ENCODE measurements around the gene BNIP2.
A peak's percentile ranks its signal among the peaks of the same experiment; 100 is the strongest.
"Not testable (repeated sequence)": the region's sequence is repeated elsewhere in the genome, so short reads cannot be mapped to it uniquely, and the experiment has no call there.

Gene BNIP2

DNA sequence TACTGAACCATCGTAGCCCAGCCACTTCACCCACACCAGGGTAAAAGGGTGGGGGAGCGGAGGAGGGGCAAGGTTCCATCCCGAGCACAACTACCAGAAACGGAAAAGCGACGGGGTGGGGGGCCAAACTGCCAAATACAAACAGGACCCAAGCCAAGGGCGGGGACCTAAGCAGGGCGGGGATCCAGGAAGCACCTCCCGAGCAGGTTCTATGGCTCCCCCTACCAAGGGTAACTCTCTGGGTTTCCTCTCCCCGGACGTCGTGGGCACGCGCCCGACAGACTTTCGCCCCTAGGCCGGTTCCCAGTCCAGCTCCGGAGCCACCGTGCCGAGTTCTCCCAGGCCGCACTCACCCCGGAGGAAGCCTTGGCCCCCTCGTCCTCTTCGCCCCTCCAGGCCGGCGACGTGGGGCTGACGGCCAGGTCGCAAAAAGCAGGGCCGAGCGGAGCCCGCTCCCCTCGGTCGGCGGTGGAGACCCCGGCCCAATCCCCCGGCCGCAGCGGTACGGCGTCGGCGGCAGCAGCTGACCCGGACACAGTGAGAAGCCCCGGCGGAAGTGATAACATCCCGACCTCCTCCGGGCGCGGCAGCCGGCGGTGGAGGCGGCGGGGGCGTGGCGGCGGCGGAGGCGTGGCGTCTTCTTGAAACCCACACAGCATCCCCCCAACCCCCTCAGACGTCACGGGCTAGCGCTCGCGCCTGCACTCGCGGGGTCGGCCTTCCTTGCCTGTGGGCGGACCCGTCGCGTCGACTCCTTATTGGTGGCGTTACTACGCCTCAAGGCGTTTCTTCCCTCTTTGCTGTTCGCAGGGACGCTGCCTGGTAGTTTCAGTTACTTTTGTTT is at the start of gene BNIP2:
Gene BNIP2, minus strand, starts transcription at position 539 of the 844 bp plus-strand sequence. CDS start 6,863 bp downstream, outside the sequence.
- DNase-seq (ENCODE audit: low read depth): peak; percentile 100

GRCh38 chr15:59738676-59739075 is 49.6 kb upstream of the BNIP2 start:
- DNase-seq (ENCODE audit: low read depth): no peak

DNA sequence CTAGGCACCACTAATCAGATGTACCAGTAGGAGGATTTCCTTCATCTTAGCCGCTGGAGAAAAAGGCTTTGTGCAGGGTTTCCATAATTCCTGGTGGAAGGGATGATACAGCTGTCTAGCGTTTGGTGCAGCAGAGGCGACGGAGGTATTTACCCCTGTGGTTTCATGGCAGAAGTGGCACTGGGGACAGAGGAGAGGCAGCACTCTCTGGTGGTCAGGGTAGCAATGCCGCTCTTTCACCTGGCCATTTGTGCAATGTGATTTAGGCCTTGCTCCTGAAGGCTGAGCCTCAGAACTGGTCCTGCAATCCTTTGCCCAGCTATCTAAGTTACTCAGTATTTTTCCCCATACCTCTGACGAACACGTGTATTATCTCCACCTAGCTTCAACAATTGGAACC is 47.1 kb upstream of the BNIP2 start:
- DNase-seq (ENCODE audit: low read depth): no peak

DNA sequence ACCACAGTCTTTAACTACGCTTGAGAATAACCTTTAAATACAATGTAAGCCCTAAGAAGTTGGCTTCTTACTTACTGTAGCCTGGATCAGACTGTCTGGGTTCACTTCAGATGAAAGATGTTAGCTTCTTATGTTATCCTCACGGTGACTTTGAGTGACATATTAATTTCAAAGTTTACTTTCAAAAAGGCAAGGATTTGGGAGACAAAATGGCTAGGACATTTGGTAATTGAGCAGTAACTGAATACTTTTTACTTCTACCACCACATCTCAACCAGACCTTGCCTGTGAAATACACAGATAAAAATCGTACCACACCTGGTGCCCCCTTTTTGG is 36.0 kb upstream of the BNIP2 start:
- no peak for DNase-seq (ENCODE audit: low read depth)

GRCh38 chr15:59723687-59724346 is 34.7 kb upstream of the BNIP2 start:
- DNase-seq (ENCODE audit: low read depth): no peak

- no peak for DNase-seq (ENCODE audit: low read depth)
These were observed 33.4 kb upstream of the BNIP2 start for GRCh38 chr15:59722476-59722875.

DNA sequence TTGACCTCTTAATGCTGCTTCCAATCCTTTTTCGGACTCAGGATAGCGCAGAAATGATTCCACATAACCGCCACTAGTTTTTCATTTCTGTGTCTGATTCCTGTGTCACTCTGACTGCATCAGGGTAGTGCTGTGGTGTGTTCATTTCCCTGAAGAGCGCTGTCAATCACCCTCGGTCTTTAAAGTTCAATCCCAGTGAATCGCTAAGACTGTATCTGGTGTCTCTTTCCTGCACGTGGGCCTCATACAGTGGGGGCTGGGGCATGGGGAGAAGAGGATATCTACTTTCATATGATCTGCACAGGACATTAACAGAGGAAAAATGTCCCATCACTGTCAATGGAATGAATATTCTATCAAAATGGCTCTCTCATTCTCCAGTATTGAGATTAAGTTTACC is 32.9 kb upstream of the BNIP2 start:
- no peak for DNase-seq (ENCODE audit: low read depth)

GRCh38 chr15:59721411-59721810 is 32.3 kb upstream of the BNIP2 start:
- DNase-seq (ENCODE audit: low read depth): no peak

DNA sequence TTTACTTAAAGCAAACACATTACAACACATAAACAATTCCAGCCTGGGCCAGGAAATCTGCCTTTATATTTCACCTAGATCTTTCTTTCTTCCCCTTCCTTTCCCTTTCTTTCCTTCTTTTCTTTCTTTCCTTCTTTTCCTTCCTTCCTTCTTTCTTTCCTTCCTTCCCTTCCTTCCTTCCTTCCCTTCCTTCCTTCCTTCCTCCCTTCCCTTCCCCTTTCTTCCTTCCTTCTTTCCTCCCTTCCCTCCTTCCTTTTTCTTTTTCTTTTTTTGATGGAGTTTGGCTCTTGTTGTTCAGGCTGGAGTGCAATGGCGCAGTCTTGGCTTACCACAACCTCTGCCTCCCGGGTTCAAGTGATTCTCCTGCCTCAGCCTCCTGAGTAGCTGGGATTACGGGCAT is 24.1 kb upstream of the BNIP2 start:
- no peak for DNase-seq (ENCODE audit: low read depth)

DNA sequence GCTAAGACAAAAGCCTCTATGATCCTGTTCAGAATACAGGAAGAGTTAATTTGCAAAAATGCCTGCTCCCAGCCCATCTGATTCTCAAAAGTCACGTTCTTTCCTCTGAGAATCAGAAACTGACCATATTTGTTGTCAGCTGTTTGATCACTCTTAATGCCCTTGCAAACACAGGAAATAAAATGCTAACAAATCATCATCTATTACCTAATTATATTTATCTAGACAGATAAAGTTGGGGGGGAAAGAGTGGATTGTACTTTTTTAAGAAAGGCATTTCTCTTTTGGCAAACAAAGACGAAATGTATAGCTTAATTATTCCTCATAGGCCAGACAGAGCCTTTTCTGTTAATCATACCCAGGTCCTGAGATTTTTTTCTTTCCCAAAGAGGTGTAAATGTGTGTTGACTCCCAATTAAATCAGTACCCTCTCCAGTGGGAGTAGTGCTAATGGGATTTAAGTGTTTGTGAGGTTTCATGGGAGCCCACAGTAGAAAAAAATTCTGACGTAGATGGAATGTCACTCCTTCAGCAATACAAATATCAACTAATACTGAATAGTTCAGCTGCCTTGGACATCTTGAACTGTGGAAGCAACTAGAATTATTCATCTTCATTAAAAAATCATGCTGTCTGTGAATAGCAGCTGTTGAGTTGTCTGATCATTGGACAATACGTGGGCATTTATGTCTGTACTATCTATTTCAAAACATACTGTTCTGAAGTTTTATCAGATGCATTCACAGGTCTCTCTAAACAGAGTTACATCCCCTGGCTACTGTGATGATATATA is 22.5 kb upstream of the BNIP2 start:
- no peak for DNase-seq (ENCODE audit: low read depth)

- no peak for DNase-seq (ENCODE audit: low read depth)
These were observed 18.5 kb upstream of the BNIP2 start for GRCh38 chr15:59707619-59708018.

GRCh38 chr15:59703979-59704796 is 15.1 kb upstream of the BNIP2 start:
- DNase-seq (ENCODE audit: low read depth): no peak

GRCh38 chr15:59702351-59702750 is 13.2 kb upstream of the BNIP2 start:
- DNase-seq (ENCODE audit: low read depth): no peak

DNA sequence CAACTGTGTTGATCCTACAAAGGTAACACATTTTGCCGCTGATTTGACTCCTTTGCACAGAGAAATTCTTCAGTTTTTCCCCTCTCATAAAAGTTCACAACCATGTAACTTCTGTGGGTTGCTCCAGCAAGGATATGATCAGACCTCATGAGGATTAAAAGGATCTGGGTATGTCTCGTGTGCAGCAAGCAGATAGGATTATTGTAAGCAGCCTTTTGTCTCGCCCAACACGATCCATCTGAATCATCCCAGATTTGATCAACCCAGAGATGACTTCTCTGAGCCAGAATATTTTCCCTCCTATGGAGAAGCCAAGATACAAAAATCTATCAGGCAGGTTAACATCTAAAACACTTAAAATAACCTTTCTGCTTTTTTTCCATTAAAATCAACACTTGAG is 12.8 kb upstream of the BNIP2 start:
- DNase-seq (ENCODE audit: low read depth): no peak

DNA sequence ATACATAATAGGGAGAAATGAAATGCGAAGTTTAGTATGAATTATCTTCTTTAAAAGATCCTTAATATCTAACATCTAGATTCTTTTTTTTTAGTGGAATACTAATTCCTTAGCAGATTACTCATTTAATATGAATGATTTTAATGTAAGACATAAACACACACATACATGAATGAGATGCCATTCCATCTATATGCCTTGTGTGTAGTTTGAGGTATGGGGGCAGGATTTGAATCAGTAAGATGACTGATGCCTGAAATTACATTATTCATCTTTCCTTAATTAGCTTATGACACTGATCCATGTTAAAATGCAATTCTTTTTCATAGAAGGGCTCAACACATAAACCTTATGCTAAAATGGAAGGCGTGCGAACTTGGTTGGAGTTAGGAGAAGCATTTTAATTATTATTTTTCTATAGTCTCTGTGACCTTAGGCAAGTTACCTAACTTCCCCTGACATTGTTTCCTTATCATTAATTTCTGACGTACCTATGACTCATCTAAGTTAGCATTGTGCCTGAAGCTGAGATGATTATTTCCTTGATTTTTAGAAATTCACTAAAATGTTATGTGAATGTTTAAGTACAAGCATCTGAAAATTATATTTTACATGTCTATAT is 10.8 kb upstream of the BNIP2 start:
- no peak for DNase-seq (ENCODE audit: low read depth)

GRCh38 chr15:59698065-59698464 is 8.9 kb upstream of the BNIP2 start:
- DNase-seq (ENCODE audit: low read depth): not testable (repeated sequence)

DNA sequence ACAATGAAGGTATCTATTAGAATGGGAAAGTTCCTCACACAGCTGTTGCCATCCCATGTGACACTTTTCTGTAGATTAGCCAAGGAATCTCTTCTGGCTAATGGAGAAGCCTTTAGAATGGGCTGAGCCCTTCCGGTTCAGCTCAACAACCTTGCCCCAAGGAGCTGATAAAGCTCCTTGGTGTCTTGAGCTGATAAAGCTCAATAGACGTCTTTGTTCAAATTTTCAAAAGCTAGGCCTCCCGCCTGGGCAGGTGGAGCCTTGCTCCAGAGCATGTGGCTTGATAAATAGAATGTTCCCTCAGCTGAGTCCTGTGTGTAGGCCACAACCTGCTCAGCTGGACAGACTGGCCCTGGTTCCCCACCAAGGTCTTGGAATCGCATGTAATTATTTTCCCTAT is 7.2 kb upstream of the BNIP2 start:
- no peak for DNase-seq (ENCODE audit: low read depth)

DNA sequence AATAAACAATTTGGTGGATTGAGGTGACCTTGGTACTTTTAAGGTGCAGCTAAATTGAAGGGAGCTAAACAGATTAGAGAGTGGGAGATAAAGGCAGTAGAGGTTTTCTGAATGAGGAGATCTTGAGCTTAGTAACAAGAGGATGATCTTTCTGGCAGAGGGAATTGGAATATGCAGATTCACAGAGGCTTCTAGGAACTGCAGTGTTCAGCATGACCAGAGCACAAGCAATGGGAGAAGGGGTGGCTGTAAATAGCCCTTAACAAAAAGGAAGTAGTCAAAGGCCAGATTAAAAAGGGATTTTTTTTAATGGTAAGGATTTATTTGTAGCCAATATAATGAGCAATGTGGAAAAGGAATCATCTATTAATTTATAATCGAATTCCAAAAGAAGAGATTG is 5.7 kb upstream of the BNIP2 start:
- no peak for DNase-seq (ENCODE audit: low read depth)

DNA sequence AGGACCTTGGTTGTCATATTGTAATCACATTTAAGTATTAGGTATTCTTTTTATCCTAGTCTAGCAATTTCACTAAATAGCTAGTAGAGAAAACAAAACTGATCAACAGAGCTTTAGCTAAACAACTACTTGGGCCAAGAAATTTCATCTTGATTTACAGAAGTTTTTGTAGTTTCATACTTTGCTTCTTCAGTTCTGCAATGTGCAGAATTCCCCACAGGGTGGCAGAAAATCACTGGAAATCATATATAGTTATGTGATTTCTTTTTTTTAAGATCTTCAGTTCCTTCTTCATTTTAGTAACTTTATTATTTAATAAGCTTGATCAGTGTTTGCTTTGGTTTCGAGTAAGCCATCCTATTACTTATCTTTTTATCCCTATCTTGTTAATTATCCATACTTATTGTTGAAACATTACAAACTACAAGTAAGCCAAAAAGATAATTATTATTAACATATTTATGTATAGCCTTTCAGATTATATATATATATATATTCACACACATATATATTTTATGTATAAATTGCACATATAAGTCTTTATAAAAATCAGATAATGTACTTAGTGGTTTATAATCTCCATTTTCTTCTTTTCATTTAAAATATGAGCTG is 2.2 kb upstream of the BNIP2 start:
- DNase-seq (ENCODE audit: low read depth): no peak

GRCh38 chr15:59689626-59690236 is 611 bp upstream of the BNIP2 start:
- peak; percentile 48 for DNase-seq (ENCODE audit: low read depth)

DNA sequence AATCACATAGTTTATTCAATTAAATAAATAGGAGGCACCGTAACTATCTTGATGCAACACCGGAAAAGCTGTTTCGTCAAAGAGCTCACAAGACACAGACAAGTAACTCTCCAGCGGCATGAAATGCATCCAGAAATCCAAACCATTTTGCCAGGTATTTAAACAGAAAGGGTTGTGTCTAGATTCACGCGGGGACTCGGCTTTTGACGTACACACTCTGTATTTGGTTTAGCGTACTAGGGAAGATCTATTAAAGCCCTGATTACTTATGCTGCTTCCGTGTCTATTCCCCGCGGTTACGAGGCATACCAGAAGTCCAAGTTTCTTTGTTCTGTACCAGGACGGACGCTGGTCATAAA is 718 bp downstream of the BNIP2 start:
- peak; percentile 12 for DNase-seq (ENCODE audit: low read depth)

Measured in T-helper 22 cell (primary cell).